Measurements from ENCODE around the gene MEIOSIN.

The MEIOSIN gene

DNA sequence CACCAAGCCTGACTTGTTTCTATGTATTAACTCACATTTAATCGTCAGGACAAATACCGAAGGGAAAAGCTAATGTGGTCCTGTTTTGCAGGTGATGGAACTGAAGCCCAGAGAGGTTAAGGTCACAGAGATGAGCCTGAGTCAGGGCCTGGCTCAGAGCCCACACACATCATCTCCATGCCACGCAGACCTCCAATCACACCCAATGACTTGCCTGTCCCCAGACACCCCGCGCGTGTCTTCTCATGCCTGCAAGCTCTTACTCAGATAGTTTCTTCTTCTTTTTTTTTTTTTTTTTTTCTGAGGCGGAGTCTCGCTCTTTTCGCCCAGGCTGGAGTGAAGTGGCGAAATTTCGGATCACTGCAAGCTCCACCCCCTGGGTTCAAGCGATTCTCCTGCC is 19.4 kb downstream of the MEIOSIN start:
- TF ChIP-seq, protein P1, sequence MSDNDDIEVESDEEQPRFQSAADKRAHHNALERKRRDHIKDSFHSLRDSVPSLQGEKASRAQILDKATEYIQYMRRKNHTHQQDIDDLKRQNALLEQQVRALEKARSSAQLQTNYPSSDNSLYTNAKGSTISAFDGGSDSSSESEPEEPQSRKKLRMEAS (IDR thresholded peaks at IDR 0.05; ENCODE audit: low read depth, low read length), result no peak
- no peak for TF ChIP-seq MYC (IDR thresholded peaks at IDR 0.05; ENCODE audit: low read depth, low read length)
- no peak overlapping the region for H3K4me3 ChIP-seq (ENCODE audit: low read depth, low read length)
- DNase-seq (ENCODE audit: low read depth), result no peak

DNA sequence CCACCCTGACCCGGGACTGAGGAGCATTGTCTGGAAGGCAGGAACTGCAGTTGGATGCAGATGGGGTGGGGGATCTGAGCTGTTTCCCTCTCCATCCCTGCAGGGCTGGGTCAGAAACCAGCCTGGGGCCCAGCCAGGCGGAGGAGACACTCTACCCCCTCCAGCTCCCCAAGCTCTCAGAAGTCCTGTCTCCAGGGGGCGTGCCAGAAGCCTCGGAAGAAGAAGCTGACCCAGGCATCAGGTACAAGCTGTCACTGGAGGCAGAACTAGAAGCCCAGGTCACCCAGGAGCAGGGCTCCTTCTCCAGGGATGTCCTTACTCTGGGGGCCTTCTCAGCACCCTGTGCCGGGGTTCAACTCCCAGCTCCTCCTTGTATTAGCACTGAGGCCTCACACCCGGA is 20.3 kb downstream of the MEIOSIN start:
- H3K4me3 ChIP-seq (ENCODE audit: low read depth, low read length), result no peak overlapping the region
- DNase-seq (ENCODE audit: low read depth), result no peak
- TF ChIP-seq, protein P2, sequence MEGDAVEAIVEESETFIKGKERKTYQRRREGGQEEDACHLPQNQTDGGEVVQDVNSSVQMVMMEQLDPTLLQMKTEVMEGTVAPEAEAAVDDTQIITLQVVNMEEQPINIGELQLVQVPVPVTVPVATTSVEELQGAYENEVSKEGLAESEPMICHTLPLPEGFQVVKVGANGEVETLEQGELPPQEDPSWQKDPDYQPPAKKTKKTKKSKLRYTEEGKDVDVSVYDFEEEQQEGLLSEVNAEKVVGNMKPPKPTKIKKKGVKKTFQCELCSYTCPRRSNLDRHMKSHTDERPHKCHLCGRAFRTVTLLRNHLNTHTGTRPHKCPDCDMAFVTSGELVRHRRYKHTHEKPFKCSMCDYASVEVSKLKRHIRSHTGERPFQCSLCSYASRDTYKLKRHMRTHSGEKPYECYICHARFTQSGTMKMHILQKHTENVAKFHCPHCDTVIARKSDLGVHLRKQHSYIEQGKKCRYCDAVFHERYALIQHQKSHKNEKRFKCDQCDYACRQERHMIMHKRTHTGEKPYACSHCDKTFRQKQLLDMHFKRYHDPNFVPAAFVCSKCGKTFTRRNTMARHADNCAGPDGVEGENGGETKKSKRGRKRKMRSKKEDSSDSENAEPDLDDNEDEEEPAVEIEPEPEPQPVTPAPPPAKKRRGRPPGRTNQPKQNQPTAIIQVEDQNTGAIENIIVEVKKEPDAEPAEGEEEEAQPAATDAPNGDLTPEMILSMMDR (IDR thresholded peaks at IDR 0.05; ENCODE audit: low read depth, low read length), result no peak
- TF ChIP-seq POLR2A (IDR thresholded peaks at IDR 0.05; ENCODE audit: extremely low read depth, insufficient read length) (no peak), MYC (IDR thresholded peaks at IDR 0.05; ENCODE audit: low read depth, low read length) (no peak)
- TF ChIP-seq, protein P1 (IDR thresholded peaks at IDR 0.05; ENCODE audit: low read depth, low read length), result no peak

DNA sequence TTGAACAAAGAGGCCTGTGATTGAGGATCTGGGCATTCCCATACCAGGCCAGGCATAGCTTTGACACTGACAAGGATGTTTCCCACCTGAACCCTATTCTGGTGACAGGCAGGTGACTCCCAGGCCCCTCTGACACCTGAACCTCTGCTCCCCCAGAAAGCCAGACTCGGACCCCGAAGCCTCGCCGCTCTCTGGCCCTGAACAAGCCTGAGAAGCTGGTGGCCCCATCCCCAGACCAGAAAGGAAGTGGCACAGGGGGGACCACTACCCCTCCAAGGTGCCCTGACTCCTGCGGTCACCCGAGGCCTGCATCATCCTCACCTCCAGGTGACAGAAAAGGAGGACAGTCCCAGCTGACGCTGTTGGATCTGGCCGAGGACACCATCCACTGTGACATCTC is 21.1 kb downstream of the MEIOSIN start:
- TF ChIP-seq, protein P1 (IDR thresholded peaks at IDR 0.05; ENCODE audit: low read depth, low read length), result no peak
- TF ChIP-seq, protein P2 (IDR thresholded peaks at IDR 0.05; ENCODE audit: low read depth, low read length), result no peak
- TF ChIP-seq POLR2A (IDR thresholded peaks at IDR 0.05; ENCODE audit: extremely low read depth, insufficient read length) (no peak), MYC (IDR thresholded peaks at IDR 0.05; ENCODE audit: low read depth, low read length) (no peak)
- DNase-seq (ENCODE audit: low read depth), result no peak

DNA sequence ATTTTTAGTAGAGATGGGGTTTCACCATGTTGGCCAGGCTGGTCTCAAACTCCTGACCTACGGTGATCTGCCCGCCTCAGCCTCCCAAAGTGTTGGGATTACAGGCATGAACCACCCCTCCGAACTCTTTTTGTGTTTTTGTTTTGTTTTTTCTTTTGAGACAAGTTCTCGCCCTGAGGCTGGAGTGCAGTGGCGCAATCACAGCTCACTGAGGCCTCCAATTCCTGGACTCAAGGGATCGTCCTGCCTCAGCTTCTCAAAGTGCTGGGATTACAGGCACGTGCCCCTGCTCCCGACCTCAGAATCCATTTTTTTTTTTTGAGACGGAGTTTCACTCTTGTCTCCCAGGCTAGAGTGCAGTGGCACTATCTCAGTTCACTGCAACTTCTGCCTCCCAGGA is 24.5 kb downstream of the MEIOSIN start:
- no peak overlapping the region for H3K4me3 ChIP-seq (ENCODE audit: low read depth, low read length)
- TF ChIP-seq, protein P2 (IDR thresholded peaks at IDR 0.05; ENCODE audit: low read depth, low read length), result no peak
- no peak for TF ChIP-seq POLR2A (IDR thresholded peaks at IDR 0.05; ENCODE audit: extremely low read depth, insufficient read length)
- TF ChIP-seq MYC (IDR thresholded peaks at IDR 0.05; ENCODE audit: low read depth, low read length), result no peak
- TF ChIP-seq, protein P1 (IDR thresholded peaks at IDR 0.05; ENCODE audit: low read depth, low read length), result no peak
- DNase-seq (ENCODE audit: low read depth), result no peak

More for the DNA sequence above, 21.1 kb downstream of the MEIOSIN start:
- H3K4me3 ChIP-seq (ENCODE audit: low read depth, low read length), result no peak overlapping the region

DNA sequence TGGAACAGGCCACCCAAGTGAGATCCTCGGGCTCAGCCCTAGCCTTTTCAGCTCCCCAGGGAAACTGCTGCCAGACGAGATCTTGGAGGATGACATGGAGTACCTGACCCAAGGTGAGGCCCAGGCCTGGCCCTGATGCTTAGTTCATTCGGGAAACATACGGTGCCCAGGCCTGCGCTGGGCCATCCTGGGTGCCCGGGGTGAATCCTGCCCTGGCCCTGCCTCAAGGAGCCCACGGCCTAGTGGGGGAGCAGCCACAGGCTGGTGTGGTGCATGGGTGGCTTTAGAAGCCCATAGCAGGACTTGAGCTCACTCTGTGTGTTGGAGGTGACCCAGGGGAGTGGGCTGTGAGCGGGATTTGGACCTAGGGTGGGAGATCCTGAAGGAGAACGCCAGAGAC is 25.7 kb downstream of the MEIOSIN start:
- no peak for DNase-seq (ENCODE audit: low read depth)
- TF ChIP-seq, protein P2 (IDR thresholded peaks at IDR 0.05; ENCODE audit: low read depth, low read length), result no peak
- TF ChIP-seq POLR2A (IDR thresholded peaks at IDR 0.05; ENCODE audit: extremely low read depth, insufficient read length) (no peak), MYC (IDR thresholded peaks at IDR 0.05; ENCODE audit: low read depth, low read length) (no peak)
- TF ChIP-seq, protein P1 (IDR thresholded peaks at IDR 0.05; ENCODE audit: low read depth, low read length), result no peak
- no peak overlapping the region for H3K4me3 ChIP-seq (ENCODE audit: low read depth, low read length)

DNA sequence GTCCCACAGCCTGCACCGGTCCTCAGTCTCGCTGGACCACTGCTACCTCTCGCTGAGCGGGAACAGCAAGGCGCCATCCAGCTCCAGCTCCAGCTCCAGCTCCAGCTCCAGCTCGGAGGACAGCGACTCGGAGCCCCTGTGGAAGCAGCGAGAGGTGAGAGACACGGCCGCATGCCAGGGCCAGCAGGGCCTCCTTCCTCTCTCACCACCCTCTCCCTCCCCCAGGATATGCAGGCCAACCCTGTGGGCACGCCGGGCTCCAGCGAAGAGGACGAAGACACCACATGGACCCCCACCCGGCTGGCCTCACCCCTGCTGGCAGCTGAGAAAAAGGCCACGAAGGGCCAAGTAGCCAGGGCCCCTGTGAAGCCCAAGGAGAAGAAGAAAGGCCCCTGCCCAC is 28.5 kb downstream of the MEIOSIN start:
- TF ChIP-seq, protein P2 (IDR thresholded peaks at IDR 0.05; ENCODE audit: low read depth, low read length), result no peak
- TF ChIP-seq POLR2A (IDR thresholded peaks at IDR 0.05; ENCODE audit: extremely low read depth, insufficient read length), result no peak
- TF ChIP-seq, protein P1 (IDR thresholded peaks at IDR 0.05; ENCODE audit: low read depth, low read length), result no peak
- no peak for TF ChIP-seq MYC (IDR thresholded peaks at IDR 0.05; ENCODE audit: low read depth, low read length)
- H3K4me3 ChIP-seq (ENCODE audit: low read depth, low read length), result no peak overlapping the region
- DNase-seq (ENCODE audit: low read depth), result no peak
